ENCODE results near the gene SDS.

SDS gene

DNA sequence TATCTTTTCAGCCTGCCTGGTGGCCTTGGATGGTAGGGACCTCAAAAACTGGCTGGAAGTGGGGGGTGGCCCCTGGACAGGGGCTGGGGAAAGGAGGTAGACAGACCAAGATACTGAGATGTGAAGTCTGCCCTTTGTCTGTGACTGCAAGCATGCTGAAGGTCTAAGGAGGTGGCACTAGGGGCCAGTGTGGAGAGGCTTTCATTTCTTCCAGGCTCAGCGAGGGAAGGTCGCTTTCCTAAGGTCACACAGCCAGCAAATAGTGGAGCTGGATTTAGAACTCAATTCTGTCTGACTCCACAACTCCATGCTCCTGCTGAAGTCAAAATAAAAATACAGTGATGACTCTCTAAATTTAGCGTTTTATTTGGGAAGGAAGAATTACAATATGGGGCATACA is 56.6 kb downstream of the SDS start:
- DNase-seq (ENCODE audit: low spot score), result no peak

DNA sequence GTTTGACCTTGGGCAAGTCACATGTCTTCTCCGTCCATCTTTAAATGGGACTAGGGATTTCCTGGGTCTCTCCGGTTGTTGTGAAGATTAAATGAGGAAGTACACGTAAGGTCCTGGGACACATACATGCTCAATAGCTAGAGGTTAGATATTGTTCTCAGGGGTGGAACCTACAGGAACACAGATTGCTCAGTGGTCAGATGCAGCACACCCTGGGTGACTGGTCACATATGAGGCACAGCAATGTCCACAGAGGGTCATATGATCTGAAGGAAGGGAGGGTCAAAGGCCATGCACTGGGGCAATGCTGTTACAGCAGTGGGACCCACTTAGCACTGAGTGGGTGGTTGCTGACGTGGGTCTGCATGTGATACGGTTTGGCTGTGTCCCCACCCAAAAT is 57.3 kb downstream of the SDS start:
- no peak for DNase-seq (ENCODE audit: low spot score)

DNA sequence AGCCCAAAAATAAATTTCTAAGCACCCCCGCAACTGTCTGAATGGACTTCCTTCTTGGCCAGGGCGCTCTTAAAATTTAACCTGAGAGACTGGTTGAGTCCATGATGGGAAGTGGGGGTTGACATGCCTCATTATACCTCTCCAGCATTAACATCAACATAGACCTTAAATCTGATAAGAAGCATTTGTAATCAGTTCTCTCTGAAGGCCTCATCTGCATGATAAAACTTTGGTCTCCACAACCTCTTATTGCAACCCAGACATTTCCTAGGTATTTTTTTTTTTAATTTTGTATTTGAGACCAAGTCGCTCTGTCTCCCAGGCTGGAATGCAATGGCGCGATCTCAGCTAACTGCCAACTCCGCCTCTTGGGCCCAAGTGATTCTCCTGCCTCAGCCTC is 58.4 kb downstream of the SDS start:
- DNase-seq (ENCODE audit: low spot score), result no peak

Data from AG08395 (cell line).